Keratinocyte (primary cell): ENCODE results near the gene LEUTX. TPM values are rescaled to one million over a fixed set of nuclear protein-coding genes. Genes with fewer than 3 reads are reported as not detected.

ENCODE experiments used
- DNase-seq: peaks from one replicate; pipeline ENCODE4 v3.0.0-alpha.2; 2011; ENCODE audit warnings: low read depth, missing footprints, low spot score
- FAIRE-seq: peaks from 2 replicates; lab custom pipeline; 2011; peaks lifted over from hg19 to GRCh38; lab: Jason Lieb, UNC
- H2AFZ ChIP-seq: 2 replicates; pipeline ENCODE4 v1.6.0; 2012; ENCODE audit warnings: low read length, control low read depth, inconsistent platforms; ENCODE audit not compliant: control insufficient read depth
- H3K27ac ChIP-seq: 2 replicates; pipeline ENCODE4 v1.5.1; 2011; ENCODE audit warnings: low read length; ENCODE audit not compliant: control insufficient read depth, insufficient read depth
- H3K27me3 ChIP-seq: 3 replicates; pipeline ENCODE4 v1.6.0; 2011; ENCODE audit warnings: low read length; ENCODE audit not compliant: control insufficient read depth, insufficient read depth; ENCODE audit errors: extremely low read depth
- H3K36me3 ChIP-seq, 2 experiments: 2 replicates in 1 of 2; 3 replicates in 1 of 2; pipeline ENCODE4 v1.5.1; 2011; ENCODE audit warnings: low read length in 2 of 2, mild to moderate bottlenecking in 1 of 2; ENCODE audit not compliant: control insufficient read depth in 2 of 2, insufficient read depth in 2 of 2; ENCODE audit errors: extremely low read depth in 1 of 2
- H3K4me1 ChIP-seq: 3 replicates; pipeline ENCODE4 v1.5.1; 2011; ENCODE audit warnings: low read length; ENCODE audit not compliant: control insufficient read depth, insufficient read depth; ENCODE audit errors: extremely low read depth
- H3K4me2 ChIP-seq: 3 replicates; pipeline ENCODE4 v1.6.0; 2011; ENCODE audit warnings: low read depth, low read length; ENCODE audit not compliant: control insufficient read depth, insufficient read depth; ENCODE audit errors: extremely low read depth
- H3K4me3 ChIP-seq, 3 experiments: fragments of 200-600 bp in 1 of 3; sonication (generic) in 1 of 3; 2 replicates in 2 of 3; 3 replicates in 1 of 3; pipeline ENCODE4 v1.5.1; 2011 to 2016; ENCODE audit warnings: low read length in 3 of 3, mild to moderate bottlenecking in 3 of 3, control low read depth in 2 of 3, inconsistent platforms in 1 of 3, low read depth in 1 of 3, mixed read lengths in 1 of 3, mixed run types in 1 of 3, moderate library complexity in 1 of 3; ENCODE audit not compliant: control insufficient read depth in 2 of 3, insufficient read depth in 2 of 3; ENCODE audit errors: extremely low read depth in 1 of 3
- H3K79me2 ChIP-seq: 2 replicates; pipeline ENCODE4 v1.6.0; 2012; ENCODE audit warnings: low read length; ENCODE audit not compliant: control insufficient read depth, insufficient read depth
- H3K9ac ChIP-seq: 3 replicates; pipeline ENCODE4 v1.6.0; 2011; ENCODE audit warnings: low read length; ENCODE audit not compliant: control insufficient read depth, insufficient read depth; ENCODE audit errors: extremely low read depth
- H3K9me1 ChIP-seq: 3 replicates; pipeline ENCODE4 v1.6.0; 2011; ENCODE audit warnings: low read length; ENCODE audit not compliant: control insufficient read depth, insufficient read depth; ENCODE audit errors: extremely low read depth
- H3K9me3 ChIP-seq: 2 replicates; pipeline ENCODE4 v1.5.1; 2012; ENCODE audit warnings: low read depth, low read length; ENCODE audit not compliant: control insufficient read depth
- H4K20me1 ChIP-seq: 3 replicates; pipeline ENCODE4 v1.6.0; 2011; ENCODE audit warnings: low read length; ENCODE audit not compliant: control insufficient read depth, insufficient read depth; ENCODE audit errors: extremely low read depth
- CTCF ChIP-seq, 3 experiments: IDR thresholded peaks in 1 of 3; conservative IDR thresholded peaks in 1 of 3; optimal IDR thresholded peaks in 1 of 3; 2 replicates in 2 of 3; 3 replicates in 1 of 3; pipeline versions ENCODE3 to v1.5.1; 2011; ENCODE audit warnings: low read length in 3 of 3, mild to moderate bottlenecking in 3 of 3, moderate library complexity in 2 of 3, control low read depth in 1 of 3, inconsistent platforms in 1 of 3; ENCODE audit not compliant: insufficient read depth in 2 of 3; ENCODE audit errors: extremely low read depth in 1 of 3
- EZH2 ChIP-seq: IDR thresholded peaks from one replicate; pipeline ENCODE4 v1.6.1; 2012; ENCODE audit warnings: inconsistent platforms, mild to moderate bottlenecking, low read length, moderate library complexity
- dilution Hi-C: fragments of 300-500 bp; cut with MboI; formaldehyde crosslinking; loops from one replicate; pipeline ENCODE4 v1.7.0; 2020; ENCODE audit warnings: low sequenced_read_pairs; ENCODE audit not compliant: extremely low pct_ligation_motif_present
- polyA plus RNA-seq, 5 experiments: library from polyadenylated mRNA; depleted of rRNA in 3 of 5; stranded (reverse) in 3 of 5; stranded (forward) in 1 of 5; unstranded in 1 of 5; fragments of >200 nt; gene quantifications; 1 replicate in 1 of 5; 2 replicates in 3 of 5; 3 replicates in 1 of 5; pipeline versions ENCODE4 v1.2.1 to v1.2.3, GENCODE V29; 2011 to 2012; ENCODE audit warnings: missing spikeins in 2 of 5, low read depth in 1 of 5, low replicate concordance in 1 of 5

LEUTX gene
- polyA plus RNA-seq, 1 donor (not counting 4 experiments of a cell fraction or from before 2014, with no cell fraction given): not detected

DNA sequence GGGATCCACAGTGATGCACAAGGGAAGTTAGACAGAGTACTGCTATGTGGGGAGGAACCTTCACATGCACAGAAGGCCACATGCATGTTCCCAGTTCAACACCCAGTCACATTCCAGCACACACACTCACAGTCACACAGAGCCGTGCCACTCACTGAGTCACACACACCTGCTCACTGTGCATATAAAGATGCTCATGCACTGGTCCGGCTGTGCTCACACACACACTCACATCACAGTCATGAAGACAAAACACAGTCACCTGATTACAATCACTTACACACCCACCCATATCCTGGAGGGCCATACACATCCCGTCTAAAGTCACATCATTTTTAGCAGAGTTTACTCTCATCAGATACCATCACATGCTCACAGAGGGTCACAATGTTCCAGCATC lies 41.3 kb upstream of the LEUTX start:
- H3K4me1 ChIP-seq: no peaks in the 10 kb centered on the region
- no peaks in the 10 kb centered on the region for H4K20me1 ChIP-seq
- DNase-seq (no peak), FAIRE-seq (no peak)
- H3K9ac ChIP-seq: no peak overlapping the region
- H3K4me3 ChIP-seq: no peak overlapping the region
- H3K4me2 ChIP-seq: no peak overlapping the region
- H3K27ac ChIP-seq: no peak overlapping the region
- no peak overlapping the region for H2AFZ ChIP-seq
- TF ChIP-seq CTCF (optimal IDR thresholded peaks at IDR 0.05 in 1 of 3, IDR thresholded peaks at IDR 0.05 in 1 of 3, conservative IDR thresholded peaks at IDR 0.05 in 1 of 3; ENCODE audit: extremely low read depth in 1 of 3, insufficient read depth in 2 of 3, low read length in 3 of 3) (no peak), EZH2 (no peak)
- H3K9me1 ChIP-seq: no peaks in the 10 kb centered on the region
- peaks cover 9% of the 10 kb centered on the region for H3K27me3 ChIP-seq
- dilution Hi-C loops: no loop called here
- H3K79me2 ChIP-seq: no peaks in the 10 kb centered on the region
- no peaks in the 10 kb centered on the region for H3K9me3 ChIP-seq
- H3K36me3 ChIP-seq: no peaks in the 10 kb centered on the region

GRCh38 chr19:39737891-39738290 lies 40.8 kb upstream of the LEUTX start, which contains the start of gene CLC:
CLC (minus strand) TSS chr19:39738029; CDS start chr19:39737952, 77 bp downstream.
- FAIRE-seq: no peak
- H3K79me2 ChIP-seq: no peaks in the 10 kb centered on the region
- no peak for TF ChIP-seq EZH2
- TF ChIP-seq CTCF (optimal IDR thresholded peaks at IDR 0.05 in 1 of 3, IDR thresholded peaks at IDR 0.05 in 1 of 3, conservative IDR thresholded peaks at IDR 0.05 in 1 of 3; ENCODE audit: extremely low read depth in 1 of 3, insufficient read depth in 2 of 3, low read length in 3 of 3): no peak
- H3K36me3 ChIP-seq: no peaks in the 10 kb centered on the region
- H3K9ac ChIP-seq: no peak within 1 kb of the TSS
- H3K4me3 ChIP-seq: no peak within 1 kb of the TSS
- dilution Hi-C loops: no loop called here
- H3K27me3 ChIP-seq: peaks cover 9% of the 10 kb centered on the region
- H2AFZ ChIP-seq: no peak within 1 kb of the TSS
- no peaks in the 10 kb centered on the region for H3K4me1 ChIP-seq
- H3K27ac ChIP-seq: no peak within 1 kb of the TSS
- no peak for DNase-seq
- H4K20me1 ChIP-seq: no peaks in the 10 kb centered on the region
- H3K9me3 ChIP-seq: no peaks in the 10 kb centered on the region
- no peaks in the 10 kb centered on the region for H3K9me1 ChIP-seq
- H3K4me2 ChIP-seq: no peak within 1 kb of the TSS
